Esophagus muscularis mucosa (tissue), 4 donors: ENCODE data around the gene INCA1.

Experiments used
- EP300 ChIP-seq: sonication (generic); formaldehyde crosslinking; IDR thresholded peaks from one replicate; pipeline ENCODE4 v1.6.1; 2017; ENCODE audit warnings: antibody characterized with exemption
- POLR2A ChIP-seq: fragments of 450-650 bp; IDR thresholded peaks from one replicate; pipeline ENCODE4 v1.6.1; 2017; ENCODE audit warnings: antibody characterized with exemption, moderate library complexity, mild to moderate bottlenecking, low read depth
- POLR2AphosphoS5 ChIP-seq, 2 donors: sonication (generic); formaldehyde crosslinking; IDR thresholded peaks; one replicate each; pipeline ENCODE4 v1.6.1; 2017; ENCODE audit warnings: antibody characterized with exemption in 2 of 2
- TF ChIP-seq, protein P1 (sequence below), 3 experiments: fragments of 200-600 bp in 2 of 3; fragments of 450-650 bp in 1 of 3; sonication (generic) in 2 of 3; IDR thresholded peaks; one replicate each; pipeline ENCODE4 v1.5.1; 2017 to 2019; ENCODE audit warnings: antibody characterized with exemption in 3 of 3, mild to moderate bottlenecking in 2 of 3, moderate library complexity in 1 of 3

- TF ChIP-seq, protein P1, sequence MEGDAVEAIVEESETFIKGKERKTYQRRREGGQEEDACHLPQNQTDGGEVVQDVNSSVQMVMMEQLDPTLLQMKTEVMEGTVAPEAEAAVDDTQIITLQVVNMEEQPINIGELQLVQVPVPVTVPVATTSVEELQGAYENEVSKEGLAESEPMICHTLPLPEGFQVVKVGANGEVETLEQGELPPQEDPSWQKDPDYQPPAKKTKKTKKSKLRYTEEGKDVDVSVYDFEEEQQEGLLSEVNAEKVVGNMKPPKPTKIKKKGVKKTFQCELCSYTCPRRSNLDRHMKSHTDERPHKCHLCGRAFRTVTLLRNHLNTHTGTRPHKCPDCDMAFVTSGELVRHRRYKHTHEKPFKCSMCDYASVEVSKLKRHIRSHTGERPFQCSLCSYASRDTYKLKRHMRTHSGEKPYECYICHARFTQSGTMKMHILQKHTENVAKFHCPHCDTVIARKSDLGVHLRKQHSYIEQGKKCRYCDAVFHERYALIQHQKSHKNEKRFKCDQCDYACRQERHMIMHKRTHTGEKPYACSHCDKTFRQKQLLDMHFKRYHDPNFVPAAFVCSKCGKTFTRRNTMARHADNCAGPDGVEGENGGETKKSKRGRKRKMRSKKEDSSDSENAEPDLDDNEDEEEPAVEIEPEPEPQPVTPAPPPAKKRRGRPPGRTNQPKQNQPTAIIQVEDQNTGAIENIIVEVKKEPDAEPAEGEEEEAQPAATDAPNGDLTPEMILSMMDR (IDR thresholded peaks at IDR 0.05): no peak
- TF ChIP-seq POLR2A (no peak), EP300 (no peak), POLR2AphosphoS5 (IDR thresholded peaks at IDR 0.05) (no peak)
These were observed 6.0 kb upstream of the INCA1 start for GRCh38 chr17:5003214-5003867.
